Lower leg skin (tissue), 4 donors: Measurements from ENCODE around the gene FAM210B. TPM values are rescaled to one million over a fixed set of nuclear protein-coding genes. Genes with fewer than 3 reads are reported as not detected.
"Not testable (repeated sequence)": the region's sequence is repeated elsewhere in the genome, so short reads cannot be mapped to it uniquely, and the experiment has no call there.

Source experiments
- DNase-seq, 2 donors: peaks; one replicate each; pipeline ENCODE4 v3.0.0-alpha.2; 2019; ENCODE audit warnings: low spot score in 2 of 2
- H3K4me3 ChIP-seq: fragments of 200-600 bp; sonication (generic); 2 replicates; pipeline ENCODE4 v1.5.1; 2017; ENCODE audit warnings: mild to moderate bottlenecking, low read depth; ENCODE audit not compliant: poor library complexity, severe bottlenecking
- POLR2A ChIP-seq, 2 donors: fragments of 450-650 bp; IDR thresholded peaks; one replicate each; pipeline ENCODE4 v1.6.1; 2016 to 2017; ENCODE audit warnings: antibody characterized with exemption in 2 of 2, mild to moderate bottlenecking in 1 of 2, moderate library complexity in 1 of 2
- WGBS, 2 donors: methylation state at CpG; one replicate each; pipeline ENCODE4 v1.1.5; 2018; 5-methylcytosine and 5-hydroxymethylcytosine counted together
- intact Hi-C: fragments of 100-400 bp; cut with DNase I; formaldehyde crosslinking; loops from one replicate; pipeline ENCODE4 v1.15.0; 2023; ENCODE audit warnings: low total_unique reads
- total RNA-seq, 4 donors: library from RNA; depleted of rRNA; stranded (reverse); fragments of >200 nt; gene quantifications; one replicate each; pipeline ENCODE4 v1.1.0, GENCODE V29; 2016
- TF ChIP-seq, protein P1 (sequence below), 3 donors: fragments of 450-650 bp; IDR thresholded peaks; one replicate each; pipeline ENCODE4 v1.5.1; 2016; ENCODE audit warnings: antibody characterized with exemption in 3 of 3, mild to moderate bottlenecking in 3 of 3, moderate library complexity in 2 of 3

FAM210B gene
- total RNA-seq, 4 donors from 2014 or later: 39.4 to 81.3 (median 52.3) TPM

DNA sequence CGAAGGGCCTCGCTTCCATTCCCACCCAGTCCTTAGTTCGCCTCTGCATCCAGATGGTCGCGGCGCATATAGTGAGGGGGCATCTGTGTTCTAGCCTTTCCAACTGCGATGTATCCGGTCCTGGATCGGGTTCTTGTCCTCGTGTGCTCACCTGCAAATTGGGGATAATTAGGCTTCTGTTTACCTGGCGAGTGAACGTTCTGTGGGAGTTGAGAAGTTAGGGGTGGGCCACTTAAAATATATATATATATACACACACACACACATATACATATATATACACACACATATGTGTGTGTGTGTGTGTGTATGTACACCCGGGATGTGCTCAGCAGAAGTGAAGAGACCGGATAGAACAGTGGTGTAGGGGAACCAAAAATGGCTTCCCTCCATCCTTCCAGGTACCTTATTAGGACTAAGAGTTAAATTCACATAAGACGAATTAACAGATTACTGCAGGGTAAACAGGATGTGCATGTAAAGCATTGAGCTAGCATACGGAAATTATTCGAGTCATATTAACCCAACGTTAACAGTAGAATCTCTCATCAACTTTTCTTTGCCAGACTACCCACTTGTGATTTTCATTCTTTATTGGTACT lies 34.2 kb downstream of the FAM210B start:
- TF ChIP-seq POLR2A (IDR thresholded peaks at IDR 0.05): no peak
- TF ChIP-seq, protein P1, sequence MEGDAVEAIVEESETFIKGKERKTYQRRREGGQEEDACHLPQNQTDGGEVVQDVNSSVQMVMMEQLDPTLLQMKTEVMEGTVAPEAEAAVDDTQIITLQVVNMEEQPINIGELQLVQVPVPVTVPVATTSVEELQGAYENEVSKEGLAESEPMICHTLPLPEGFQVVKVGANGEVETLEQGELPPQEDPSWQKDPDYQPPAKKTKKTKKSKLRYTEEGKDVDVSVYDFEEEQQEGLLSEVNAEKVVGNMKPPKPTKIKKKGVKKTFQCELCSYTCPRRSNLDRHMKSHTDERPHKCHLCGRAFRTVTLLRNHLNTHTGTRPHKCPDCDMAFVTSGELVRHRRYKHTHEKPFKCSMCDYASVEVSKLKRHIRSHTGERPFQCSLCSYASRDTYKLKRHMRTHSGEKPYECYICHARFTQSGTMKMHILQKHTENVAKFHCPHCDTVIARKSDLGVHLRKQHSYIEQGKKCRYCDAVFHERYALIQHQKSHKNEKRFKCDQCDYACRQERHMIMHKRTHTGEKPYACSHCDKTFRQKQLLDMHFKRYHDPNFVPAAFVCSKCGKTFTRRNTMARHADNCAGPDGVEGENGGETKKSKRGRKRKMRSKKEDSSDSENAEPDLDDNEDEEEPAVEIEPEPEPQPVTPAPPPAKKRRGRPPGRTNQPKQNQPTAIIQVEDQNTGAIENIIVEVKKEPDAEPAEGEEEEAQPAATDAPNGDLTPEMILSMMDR (IDR thresholded peaks at IDR 0.05): no peak
- DNase-seq: no peak
- intact Hi-C loops: no loop called here
- H3K4me3 ChIP-seq: peak overlapping the region; percentile 74
- WGBS, 2 donors: 0% methylated on average over 18 of the region's 18 CpGs

DNA sequence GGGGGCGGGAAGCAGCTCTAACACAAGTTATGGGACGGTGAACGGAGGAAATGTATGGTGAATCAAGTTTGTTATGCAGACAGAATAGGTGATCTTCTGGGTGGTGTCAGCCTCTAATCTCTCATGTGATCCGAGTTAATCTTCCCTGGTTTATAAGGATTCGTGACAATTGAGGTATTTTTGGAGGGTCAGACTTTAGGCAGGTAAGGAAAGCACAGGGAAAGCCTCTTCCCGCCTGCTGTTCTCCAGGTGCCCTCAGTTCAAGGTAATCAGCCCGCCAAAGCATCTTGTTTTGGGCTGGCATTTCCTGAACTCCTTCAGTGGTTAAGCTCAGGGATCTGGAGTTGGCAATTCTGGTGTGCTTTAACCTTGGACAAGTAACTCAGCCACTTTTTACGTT lies 34.9 kb downstream of the FAM210B start:
- intact Hi-C loops: no loop called here
- WGBS, 2 donors: 53 to 59% methylated on average over 8 of the region's 8 CpGs
- no peak overlapping the region for H3K4me3 ChIP-seq
- no peak for TF ChIP-seq POLR2A (IDR thresholded peaks at IDR 0.05)
- TF ChIP-seq, protein P1 (IDR thresholded peaks at IDR 0.05): no peak
- DNase-seq: no peak

DNA sequence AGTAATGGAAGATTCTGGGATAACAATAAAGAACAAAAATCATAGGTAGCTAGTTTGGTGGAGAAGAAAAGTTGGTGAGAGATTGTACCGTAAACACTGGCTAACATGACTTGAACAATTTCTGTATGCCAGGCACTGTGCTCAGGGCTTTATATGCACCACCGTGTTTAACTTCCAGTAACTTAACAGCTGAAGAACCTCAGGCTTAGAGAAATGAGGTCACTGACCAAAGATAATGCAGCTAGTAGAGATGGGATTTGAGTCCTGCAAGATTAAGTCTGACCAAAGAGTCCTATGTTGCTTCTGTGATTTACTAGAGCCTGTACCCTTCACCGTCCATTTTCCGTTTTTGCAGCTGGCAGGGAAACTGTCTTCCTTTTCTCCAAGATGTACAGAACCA lies 36.4 kb downstream of the FAM210B start:
- WGBS, 2 donors: 82 to 85% methylated on average over 4 of the region's 4 CpGs
- DNase-seq: no peak
- intact Hi-C loops: no loop called here
- TF ChIP-seq, protein P1 (IDR thresholded peaks at IDR 0.05): no peak
- no peak for TF ChIP-seq POLR2A (IDR thresholded peaks at IDR 0.05)
- no peak overlapping the region for H3K4me3 ChIP-seq

DNA sequence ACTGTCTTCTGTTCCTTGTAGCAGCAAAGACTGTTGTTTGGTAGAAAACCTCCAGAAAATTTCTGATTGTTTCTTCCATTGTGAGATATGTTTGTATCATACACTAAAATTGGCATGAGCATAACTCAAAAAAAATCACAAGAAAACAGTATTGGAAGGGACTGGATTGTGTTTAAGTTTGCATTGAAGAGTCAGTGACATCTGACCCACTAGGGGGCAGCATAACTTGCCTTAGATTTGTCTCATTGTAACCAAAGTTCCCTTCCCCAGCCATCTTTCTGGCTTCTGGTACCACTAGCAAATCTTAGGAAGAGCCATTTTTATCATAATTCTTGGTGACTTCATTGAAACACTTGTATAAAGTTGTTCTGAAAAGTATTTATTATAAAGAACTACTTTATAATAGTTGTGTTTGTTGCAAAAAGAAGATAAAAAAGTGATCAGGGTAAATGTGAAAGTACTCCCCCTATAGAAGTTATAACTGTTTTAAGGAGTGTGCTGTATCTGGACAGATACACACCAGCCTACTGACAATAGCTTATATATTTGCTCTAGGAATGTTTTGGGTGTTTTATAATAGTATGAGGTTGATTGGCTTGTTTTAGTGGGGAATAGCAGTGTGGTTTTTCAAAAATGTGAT lies 41.3 kb downstream of the FAM210B start:
- no peak overlapping the region for H3K4me3 ChIP-seq
- TF ChIP-seq, protein P1 (IDR thresholded peaks at IDR 0.05): peak in 1 of 3 donors; percentile 45
- no peak for TF ChIP-seq POLR2A (IDR thresholded peaks at IDR 0.05)
- DNase-seq: peak in 1 of 2 donors; percentile 49
- intact Hi-C loops: no loop called here

DNA sequence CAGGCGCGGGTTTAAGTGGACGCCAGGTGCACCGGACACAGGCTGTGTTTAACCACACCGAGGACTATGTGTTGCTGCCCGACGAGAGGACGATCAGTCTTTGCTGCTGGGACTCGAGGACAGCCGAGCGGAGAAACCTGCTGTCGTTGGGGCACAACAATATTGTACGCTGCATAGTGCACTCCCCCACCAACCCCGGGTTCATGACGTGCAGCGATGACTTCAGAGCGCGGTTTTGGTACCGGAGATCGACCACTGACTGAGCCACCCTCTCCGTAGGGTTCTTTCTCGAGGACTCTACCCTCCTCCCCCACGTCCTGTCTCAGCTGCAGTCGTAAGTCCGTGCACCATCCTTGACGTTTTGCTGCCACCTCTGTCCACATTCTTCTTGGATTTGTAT lies 44.7 kb downstream of the FAM210B start:
- no peak for TF ChIP-seq POLR2A (IDR thresholded peaks at IDR 0.05)
- TF ChIP-seq, protein P1 (IDR thresholded peaks at IDR 0.05): no peak
- no peak overlapping the region for H3K4me3 ChIP-seq
- 93% methylated on average over 26 of the region's 26 CpGs for WGBS, 2 donors
- no peak for DNase-seq
- intact Hi-C loops: no loop called here

DNA sequence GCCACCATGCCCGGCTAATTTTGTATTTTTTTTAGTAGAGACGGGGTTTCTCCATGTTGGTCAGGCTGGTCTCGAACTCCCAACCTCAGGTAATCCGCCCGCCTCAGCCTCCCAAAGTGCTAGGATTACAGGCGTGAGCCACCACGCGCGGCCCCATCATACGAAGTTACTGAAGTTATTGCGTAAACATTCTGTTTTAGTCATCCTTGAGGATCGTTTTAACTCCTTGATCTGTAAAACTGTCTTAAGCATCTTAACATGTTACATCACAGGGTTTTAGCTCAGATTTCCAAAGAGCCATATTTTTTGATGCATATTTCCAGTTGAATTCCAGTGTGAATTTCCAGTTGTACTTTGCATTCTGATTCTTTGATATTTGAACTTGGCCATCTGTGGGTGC lies 46.6 kb downstream of the FAM210B start:
- intact Hi-C loops, DNase-seq, H3K4me3 ChIP-seq: not testable (repeated sequence)
- 94% methylated on average over 12 of the region's 12 CpGs for WGBS, 2 donors
